T-helper 2 cell treated with Interferon-gamma antibody and Interleukin-4, amounts not matched to agents 100 ng/mL and 5 ng/mL, for 36 hours (primary cell): ENCODE measurements around the gene NFS1. TPM values are rescaled to one million over a fixed set of nuclear protein-coding genes. Genes with fewer than 3 reads are reported as not detected.
"Not testable (repeated sequence)": the region's sequence is repeated elsewhere in the genome, so short reads cannot be mapped to it uniquely, and the experiment has no call there.

Experiments
- intact Hi-C: fragments of 100-400 bp; cut with micrococcal nuclease; formaldehyde crosslinking; loops from one replicate; pipeline ENCODE4 v1.15.1; 2023
- total RNA-seq: library from RNA; stranded (reverse); gene quantifications from 2 replicates; pipeline ENCODE4 v1.2.3, GENCODE V29; 2022

The NFS1 gene
- total RNA-seq, 1 donor from 2014 or later, result 30.8 TPM

- intact Hi-C loops, result loop anchor here (10.0 kb wide), 1 partner anchor 174 kb away; no protein-coding TSS in a partner anchor
These were observed 11.9 kb upstream of the NFS1 start for GRCh38 chr20:35710884-35711587.

DNA sequence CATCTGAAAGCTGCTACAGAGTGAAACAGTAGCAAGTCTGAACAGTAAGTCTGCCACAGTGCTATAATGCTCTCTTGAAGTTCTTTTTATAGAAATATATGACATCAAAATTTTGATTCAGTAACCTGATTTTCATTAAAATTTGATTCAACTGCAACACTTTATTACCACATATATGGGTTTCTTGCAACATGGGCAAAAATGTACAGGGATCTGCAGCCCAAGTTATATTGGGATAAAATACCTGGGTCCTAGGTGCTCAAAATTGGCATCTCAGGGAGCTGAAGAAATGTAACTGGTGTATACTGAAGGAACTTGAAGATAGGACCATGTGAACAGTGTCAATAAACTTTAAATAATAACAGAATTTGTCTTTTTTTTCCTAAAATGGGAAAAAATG, 10.9 kb upstream of the NFS1 start:
- intact Hi-C loops, result loop anchor here (10.0 kb wide), 1 partner anchor 175 kb away; no protein-coding TSS in a partner anchor

GRCh38 chr20:35709259-35709658, 10.1 kb upstream of the NFS1 start:
- intact Hi-C loops, result no loop called here

- intact Hi-C loops, result no loop called here
These were observed 9.3 kb upstream of the NFS1 start for GRCh38 chr20:35708502-35708901.

- intact Hi-C loops, result not testable (repeated sequence)
These were observed 7.7 kb upstream of the NFS1 start for GRCh38 chr20:35706591-35707529.

GRCh38 chr20:35705894-35706293, 6.7 kb upstream of the NFS1 start:
- intact Hi-C loops, result not testable (repeated sequence)

GRCh38 chr20:35704514-35705261, 5.5 kb upstream of the NFS1 start:
- intact Hi-C loops, result no loop called here

DNA sequence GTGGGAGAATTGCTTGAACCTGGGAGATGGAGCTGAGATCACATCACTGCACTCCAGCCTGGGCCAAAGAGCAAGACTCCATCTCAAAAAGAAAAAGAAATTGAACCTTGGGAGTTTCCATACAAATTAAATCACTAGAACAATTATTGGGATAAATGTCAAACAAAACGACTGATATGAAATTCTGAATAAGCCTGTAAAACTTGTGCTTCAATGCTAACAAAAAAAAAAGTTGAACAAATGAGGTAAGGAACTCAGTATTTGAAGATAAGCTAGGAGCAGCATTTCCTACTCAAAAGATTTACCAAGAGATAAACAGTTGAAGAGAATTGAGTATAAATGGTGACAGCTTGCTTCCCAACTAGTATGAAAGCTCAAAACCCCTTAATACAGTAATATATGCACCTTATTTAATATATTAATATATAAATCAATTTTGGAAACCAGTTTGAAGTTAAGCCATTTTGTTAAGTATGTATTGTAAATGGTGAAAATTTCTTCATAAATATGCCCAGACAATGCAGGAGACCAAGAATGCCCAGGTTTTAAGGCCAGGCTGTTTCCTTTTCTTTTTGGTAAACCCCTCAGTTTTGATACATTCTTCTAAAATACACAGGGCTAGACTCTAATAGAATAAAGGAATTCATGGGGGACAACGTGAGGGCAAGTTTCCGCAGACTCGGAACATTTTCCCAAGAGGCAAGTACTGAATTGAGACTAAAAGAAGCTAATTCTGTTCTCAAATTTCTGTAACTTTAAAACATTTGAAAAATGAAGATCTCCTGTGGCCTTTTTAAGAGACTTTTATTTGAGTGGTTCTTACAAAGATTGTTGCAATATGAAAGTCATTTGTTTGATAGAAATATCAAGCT, 3.9 kb upstream of the NFS1 start:
- intact Hi-C loops, result no loop called here

GRCh38 chr20:35702051-35702823, 3.1 kb upstream of the NFS1 start:
- intact Hi-C loops, result no loop called here

DNA sequence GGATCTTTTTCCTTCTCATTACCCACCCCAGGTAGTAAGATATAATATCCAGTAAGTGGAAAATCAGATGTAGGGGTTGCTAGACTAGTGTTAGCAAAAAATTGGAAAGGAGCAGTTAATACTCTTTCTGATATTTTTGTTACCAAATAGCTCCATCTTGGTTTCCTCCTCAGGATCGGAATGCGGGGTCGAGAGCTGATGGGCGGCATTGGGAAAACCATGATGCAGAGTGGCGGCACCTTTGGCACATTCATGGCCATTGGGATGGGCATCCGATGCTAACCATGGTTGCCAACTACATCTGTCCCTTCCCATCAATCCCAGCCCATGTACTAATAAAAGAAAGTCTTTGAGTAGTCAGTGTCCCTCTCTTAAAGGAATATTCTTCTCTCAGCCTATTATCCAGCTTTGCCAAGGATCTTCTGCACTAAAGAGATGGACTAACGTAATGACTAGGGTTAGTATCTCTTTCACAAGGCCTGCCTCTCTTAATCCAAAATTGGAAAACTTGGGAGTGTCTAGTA, 1.5 kb upstream of the NFS1 start:
- intact Hi-C loops, result no loop called here

DNA sequence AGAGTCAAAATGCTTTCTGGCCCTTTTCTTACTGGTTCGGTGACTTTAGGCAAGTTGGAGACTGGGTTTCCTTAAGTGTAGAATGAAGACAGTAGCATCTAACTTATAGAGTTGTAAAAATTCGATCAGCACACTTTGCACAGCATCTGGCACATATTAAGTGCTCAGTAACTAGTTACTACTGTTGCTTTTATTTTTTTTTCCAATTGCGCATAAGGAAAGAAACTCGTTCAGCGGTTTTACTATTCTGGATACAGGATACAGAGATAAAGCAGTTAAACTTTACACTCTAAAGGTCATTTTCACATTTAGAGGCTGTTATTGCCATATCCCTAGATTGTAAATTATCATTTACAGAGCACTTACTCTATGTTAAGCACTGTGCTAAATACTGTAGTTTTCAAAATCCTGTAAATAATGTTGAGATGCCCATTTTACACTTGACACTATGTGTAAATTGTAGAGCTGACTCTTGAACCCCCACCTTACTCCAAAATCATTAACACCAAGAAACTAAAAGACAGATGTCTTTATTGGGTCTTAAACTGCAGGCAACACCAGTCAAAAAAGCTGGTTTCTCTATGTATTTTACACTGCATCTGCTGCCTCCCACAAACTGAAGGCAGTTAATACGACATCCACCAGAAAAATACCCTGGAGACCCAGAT, 939 bp upstream of the NFS1 start:
- intact Hi-C loops, result loop anchor here (1.0 to 2.0 kb wide), 4 partner anchors 36 to 245 kb away; partner anchors contain the start of genes CEP250, CPNE1, RBM12 and RBM39

- intact Hi-C loops, result loop anchor here (1.0 to 2.0 kb wide), 4 partner anchors 34 to 244 kb away; partner anchors contain the start of genes CEP250, CPNE1, RBM12 and RBM39
These were observed 640 bp downstream of the NFS1 start for GRCh38 chr20:35698298-35699126.

DNA sequence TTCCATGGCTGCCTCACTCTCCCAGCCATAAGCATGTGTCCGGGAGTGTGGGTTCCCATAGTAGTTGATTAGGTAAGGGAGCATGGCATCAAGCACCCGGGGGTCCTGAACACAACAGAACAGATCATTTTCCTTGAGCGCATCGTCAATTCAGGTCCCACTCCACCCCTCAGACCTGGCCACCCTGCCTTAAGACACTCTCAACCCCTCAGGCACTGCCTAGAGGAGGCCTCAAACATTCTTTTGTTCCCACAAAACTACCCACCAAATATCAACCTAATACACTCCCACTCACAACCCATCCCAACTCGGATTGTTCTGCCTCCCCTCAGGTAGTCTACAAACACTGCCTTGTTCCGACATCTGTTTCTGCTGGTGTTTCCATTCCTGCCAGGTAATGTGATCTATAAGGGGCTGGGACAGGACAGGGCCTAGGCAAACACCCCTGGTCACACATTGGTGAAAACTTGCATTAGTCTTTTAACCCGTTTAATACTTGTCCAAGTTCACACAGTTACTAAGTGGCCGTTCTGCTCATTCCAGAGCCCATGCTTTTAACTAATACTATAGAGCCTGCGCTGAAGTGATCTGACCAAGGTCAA, 1.4 kb downstream of the NFS1 start:
- intact Hi-C loops, result loop anchor here (2.0 kb wide), 2 partner anchors 45 to 243 kb away; partner anchors contain the start of genes CEP250 and RBM39

DNA sequence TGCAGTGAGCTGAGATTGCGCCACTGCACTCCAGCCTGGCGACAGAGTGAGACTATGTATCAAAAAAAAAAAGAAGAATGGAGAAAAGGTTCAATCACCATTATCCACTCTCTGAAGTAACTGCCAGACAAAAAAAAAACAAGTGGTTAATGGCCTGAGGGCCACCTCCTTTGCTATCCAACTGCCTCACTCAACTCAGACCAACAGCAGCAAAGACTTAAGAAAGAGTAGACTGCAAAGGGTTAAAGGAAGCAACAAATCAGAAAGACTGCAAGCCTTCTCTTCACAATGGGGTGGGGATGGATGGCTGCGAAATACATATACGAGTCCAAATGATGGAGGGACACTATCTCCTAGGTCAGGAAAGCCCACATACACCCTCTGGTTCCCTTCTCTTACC, 3.2 kb downstream of the NFS1 start:
- intact Hi-C loops, result no loop called here

GRCh38 chr20:35695245-35695749, 3.9 kb downstream of the NFS1 start:
- intact Hi-C loops, result no loop called here

DNA sequence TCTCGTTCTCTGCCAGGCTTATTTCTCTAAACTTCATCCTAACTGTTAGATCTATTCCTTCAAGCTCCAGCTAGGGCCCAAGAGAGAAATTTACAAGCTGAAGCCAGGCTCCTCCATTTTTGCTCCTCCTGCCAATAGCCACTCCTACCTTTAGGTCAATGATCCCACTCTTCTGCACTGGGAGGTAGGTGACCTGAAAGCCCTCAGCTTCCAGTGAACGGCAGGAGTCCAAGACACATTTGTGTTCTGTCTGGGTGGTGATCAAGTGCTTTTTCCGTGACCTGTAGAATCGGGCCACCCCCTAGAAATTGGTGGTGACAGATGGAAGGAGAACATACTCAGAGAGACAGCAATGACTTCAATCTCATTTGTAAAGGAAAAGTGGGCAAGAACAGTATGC, 8.9 kb downstream of the NFS1 start:
- intact Hi-C loops, result no loop called here

GRCh38 chr20:35686872-35687271, 12.3 kb downstream of the NFS1 start:
- intact Hi-C loops, result not testable (repeated sequence)
